ENCODE data around the gene PSG2.
"Not testable (repeated sequence)": the region's sequence is repeated elsewhere in the genome, so short reads cannot be mapped to it uniquely, and the experiment has no call there.

DNA sequence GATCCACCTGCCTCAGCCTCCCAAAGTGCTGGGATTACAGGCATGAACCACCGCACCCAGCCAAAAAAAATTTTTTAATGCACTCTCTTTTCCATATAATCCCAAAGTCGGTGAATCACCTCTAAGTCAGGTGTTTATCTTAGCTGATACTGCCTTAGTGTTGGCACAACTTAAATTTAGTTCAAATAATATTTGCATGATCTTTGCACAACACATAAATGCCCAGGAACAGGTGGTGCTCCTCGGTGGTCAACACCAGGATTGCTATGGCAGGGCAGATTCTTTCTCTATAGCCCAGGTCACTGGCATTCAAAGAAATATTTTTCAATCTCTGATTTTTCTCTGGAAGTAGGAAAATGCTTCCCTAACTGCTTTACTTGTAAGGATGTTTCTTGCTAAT, 33.9 kb upstream of the PSG2 start:
- TF ChIP-seq, protein P1, sequence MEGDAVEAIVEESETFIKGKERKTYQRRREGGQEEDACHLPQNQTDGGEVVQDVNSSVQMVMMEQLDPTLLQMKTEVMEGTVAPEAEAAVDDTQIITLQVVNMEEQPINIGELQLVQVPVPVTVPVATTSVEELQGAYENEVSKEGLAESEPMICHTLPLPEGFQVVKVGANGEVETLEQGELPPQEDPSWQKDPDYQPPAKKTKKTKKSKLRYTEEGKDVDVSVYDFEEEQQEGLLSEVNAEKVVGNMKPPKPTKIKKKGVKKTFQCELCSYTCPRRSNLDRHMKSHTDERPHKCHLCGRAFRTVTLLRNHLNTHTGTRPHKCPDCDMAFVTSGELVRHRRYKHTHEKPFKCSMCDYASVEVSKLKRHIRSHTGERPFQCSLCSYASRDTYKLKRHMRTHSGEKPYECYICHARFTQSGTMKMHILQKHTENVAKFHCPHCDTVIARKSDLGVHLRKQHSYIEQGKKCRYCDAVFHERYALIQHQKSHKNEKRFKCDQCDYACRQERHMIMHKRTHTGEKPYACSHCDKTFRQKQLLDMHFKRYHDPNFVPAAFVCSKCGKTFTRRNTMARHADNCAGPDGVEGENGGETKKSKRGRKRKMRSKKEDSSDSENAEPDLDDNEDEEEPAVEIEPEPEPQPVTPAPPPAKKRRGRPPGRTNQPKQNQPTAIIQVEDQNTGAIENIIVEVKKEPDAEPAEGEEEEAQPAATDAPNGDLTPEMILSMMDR (IDR thresholded peaks at IDR 0.05), result not testable (repeated sequence)
- not testable (repeated sequence) for TF ChIP-seq EP300, POLR2AphosphoS5 (IDR thresholded peaks at IDR 0.05)

Data from stomach (tissue), 4 donors.